PC-9 (cell line): ENCODE measurements around the gene METRN.

Source experiments
- EZH2 ChIP-seq: fragments of 200-600 bp; sonication (generic); IDR thresholded peaks from 2 replicates; pipeline ENCODE4 v1.8.0; 2017; ENCODE audit warnings: antibody characterized with exemption, low read depth
- TF ChIP-seq, protein P1 (sequence below): fragments of 200-600 bp; sonication (generic); conservative IDR thresholded peaks from 2 replicates; pipeline ENCODE4 v1.6.1; 2017; ENCODE audit warnings: mixed run types, antibody characterized with exemption, mild to moderate bottlenecking, moderate library complexity

DNA sequence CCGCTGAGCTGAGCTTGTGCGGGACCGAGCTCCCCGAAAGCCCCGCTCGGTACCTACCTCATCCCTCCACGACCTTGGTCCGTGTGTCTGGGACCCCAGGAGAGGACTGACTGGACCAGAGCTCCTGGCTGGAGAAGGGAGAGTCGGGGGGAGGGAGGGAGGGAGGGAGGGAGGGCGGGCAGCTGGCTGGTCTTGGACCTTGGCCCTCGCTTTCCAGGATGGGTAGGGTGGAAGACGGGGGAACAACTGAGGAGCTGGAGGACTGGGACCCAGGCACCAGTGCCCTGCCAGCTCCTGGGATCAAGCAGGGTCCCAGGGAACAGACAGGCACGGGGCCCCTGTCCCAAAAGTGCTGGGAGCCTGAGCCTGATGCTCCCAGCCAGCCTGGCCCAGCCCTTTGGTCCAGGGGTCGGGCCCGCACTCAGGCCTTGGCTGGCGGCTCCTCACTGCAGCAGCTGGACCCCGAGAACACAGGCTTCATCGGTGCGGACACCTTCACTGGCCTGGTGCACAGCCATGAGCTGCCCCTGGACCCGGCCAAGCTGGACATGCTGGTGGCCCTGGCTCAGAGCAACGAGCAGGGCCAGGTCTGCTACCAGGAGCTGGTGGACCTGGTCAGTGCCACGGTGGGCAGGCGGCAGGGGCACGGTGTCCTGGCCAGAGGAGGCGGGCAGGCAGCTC lies 38.9 kb upstream of the METRN start:
- TF ChIP-seq, protein P1, sequence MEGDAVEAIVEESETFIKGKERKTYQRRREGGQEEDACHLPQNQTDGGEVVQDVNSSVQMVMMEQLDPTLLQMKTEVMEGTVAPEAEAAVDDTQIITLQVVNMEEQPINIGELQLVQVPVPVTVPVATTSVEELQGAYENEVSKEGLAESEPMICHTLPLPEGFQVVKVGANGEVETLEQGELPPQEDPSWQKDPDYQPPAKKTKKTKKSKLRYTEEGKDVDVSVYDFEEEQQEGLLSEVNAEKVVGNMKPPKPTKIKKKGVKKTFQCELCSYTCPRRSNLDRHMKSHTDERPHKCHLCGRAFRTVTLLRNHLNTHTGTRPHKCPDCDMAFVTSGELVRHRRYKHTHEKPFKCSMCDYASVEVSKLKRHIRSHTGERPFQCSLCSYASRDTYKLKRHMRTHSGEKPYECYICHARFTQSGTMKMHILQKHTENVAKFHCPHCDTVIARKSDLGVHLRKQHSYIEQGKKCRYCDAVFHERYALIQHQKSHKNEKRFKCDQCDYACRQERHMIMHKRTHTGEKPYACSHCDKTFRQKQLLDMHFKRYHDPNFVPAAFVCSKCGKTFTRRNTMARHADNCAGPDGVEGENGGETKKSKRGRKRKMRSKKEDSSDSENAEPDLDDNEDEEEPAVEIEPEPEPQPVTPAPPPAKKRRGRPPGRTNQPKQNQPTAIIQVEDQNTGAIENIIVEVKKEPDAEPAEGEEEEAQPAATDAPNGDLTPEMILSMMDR, result no peak
- TF ChIP-seq EZH2, result no peak
